ENCODE data around the gene SYNE1.
A peak's percentile ranks its signal among the peaks of the same experiment; 100 is the strongest.

The SYNE1 gene

GRCh38 chr6:152310371-152310954 is 326.7 kb downstream of the SYNE1 start:
- no peak for DNase-seq

GRCh38 chr6:152309648-152310047 is 327.5 kb downstream of the SYNE1 start:
- peak; percentile 66 for DNase-seq

DNA sequence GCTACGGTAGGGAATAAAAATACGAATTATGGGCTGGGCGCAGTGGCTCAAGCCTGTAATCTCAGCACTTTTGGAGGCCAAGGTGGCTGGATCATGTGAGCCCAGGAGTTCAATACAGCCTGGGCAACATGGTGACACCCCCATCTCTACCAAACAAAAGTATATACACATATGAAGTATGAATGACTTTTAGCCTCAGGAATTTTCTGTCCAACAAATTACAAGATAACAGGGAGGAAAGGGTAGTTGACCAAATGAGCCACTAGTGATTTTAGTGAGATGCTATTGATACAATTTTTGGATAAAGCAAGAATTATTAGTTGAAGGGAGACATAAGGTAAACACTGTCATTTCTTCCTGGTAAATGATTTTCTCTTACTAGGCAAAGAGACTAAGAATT is 328.2 kb downstream of the SYNE1 start:
- no peak for DNase-seq

GRCh38 chr6:152308306-152308705 is 328.9 kb downstream of the SYNE1 start:
- DNase-seq: no peak

- DNase-seq: no peak
Observed at GRCh38 chr6:152305672-152306071, 331.5 kb downstream of the SYNE1 start.

GRCh38 chr6:152301765-152302568 is 335.2 kb downstream of the SYNE1 start:
- DNase-seq: peak; percentile 83

DNA sequence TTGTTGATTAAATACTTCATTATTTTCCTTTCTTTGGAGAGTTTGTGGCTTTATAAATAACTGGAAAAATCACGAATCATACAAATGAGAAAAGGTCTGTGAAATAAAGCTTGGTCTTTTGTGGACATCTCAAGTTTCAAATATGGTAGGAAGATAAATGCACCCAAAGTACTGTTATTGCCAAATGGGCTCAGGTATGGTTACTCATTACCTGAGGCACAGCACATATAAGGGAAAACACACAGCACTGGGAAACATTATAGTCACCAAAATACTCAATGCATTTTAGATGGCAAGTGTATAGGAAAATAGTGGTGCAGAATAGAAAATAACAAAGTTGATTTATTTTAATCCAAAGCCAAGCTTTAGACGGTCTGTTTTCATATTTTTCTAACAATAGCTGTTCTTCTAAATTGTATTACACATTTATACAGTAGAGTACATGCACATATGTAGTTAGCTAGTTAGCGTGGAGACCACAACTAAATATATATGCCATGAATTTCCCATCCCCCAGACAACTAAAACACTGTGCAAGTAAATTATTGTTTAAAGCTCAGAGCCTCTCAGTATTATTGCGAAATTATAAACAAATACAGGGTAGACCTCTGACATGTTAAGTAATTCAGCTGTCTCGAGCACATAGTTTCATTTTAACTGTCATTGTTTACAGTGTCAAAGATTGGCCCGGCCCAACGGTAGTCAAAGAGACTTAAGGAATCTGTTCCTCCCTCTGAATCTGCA is 336.0 kb downstream of the SYNE1 start:
- no peak for DNase-seq

DNA sequence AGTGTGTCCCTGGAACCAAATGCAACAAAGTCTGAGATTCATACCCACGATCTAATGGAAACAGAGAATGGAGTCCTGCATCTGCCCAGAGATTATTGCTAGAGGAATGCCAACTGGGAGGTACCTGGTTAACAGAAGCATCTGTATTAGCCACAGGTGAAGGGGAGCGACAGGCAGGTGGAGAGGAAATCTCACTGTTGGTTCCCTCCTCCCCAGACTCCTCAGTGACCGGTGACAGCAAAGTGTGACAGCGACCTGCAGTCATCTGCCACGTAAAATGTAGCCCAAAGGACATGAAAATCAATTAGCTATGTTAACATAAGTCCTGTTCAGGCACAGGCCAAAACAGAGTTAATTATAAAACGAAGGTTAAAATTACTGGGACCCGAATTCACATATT is 336.6 kb downstream of the SYNE1 start:
- DNase-seq: no peak

- DNase-seq: no peak
Observed at GRCh38 chr6:152298848-152299735, 338.1 kb downstream of the SYNE1 start.

DNA sequence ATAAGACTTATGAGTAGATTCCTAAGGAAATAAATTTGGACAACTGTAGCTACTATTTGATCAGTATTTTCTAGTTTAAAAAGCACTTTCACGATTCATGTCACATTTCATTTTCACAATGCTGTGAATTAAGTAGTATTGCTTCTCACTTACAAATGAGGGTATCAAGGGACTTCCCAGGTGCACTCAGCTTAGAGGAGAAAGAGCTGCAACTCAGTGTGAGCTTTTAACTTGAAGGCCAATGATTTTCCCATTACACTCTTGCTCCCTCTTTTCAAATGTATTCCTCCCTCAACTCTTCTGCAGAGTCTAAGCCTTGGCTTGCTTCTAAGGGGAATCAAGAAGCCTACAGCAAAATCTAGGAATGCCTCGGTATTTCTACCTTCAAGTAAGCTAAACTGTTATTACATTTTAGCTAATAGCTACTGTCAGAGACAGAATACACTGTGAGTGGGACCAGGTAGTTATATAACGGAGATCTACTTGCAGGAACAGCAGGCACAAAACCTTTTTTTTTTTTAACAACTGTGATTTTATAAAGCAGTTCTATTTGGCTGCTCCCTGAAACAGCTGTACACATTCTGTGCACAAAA is 339.0 kb downstream of the SYNE1 start:
- DNase-seq: no peak

GRCh38 chr6:152296648-152297376 is 340.4 kb downstream of the SYNE1 start:
- no peak for DNase-seq

- DNase-seq: no peak
Observed at GRCh38 chr6:152295920-152296319, 341.2 kb downstream of the SYNE1 start.

DNA sequence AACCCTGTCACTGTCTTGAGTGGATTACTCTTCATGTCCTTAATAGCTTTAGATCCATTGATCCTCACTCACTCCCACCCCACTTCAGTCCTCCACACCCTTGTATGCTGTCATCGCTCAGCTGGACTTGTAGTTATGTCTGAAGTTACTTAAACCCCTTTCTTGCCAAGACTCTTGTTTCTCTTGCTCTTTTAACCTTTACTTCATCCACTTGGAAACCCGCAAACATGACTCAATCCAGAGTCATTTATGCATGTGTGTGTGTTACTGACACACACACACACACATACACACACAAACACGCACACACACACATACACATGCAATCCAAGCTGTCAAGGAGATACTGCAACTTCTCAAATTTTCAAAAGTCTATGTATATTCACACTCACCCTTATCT is 341.8 kb downstream of the SYNE1 start:
- no peak for DNase-seq

DNA sequence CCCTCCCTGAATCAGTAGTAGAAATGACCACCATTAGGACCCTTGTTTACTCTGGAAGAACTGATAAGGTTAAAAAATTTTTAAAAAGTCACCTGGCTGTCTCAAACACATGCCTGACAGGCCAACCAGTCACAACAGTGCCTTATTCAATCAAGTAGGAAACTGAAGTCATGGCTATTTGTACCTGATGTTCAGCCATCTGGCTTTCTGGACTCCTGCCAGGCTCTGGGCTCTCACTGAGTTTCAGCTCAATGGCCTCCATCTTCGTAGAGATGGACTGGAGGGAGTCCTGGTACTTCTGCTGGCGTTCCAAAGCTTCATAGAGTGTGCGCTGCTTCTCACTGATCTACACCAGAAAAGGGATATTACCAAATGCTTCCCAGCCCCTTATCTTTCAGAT is 343.8 kb downstream of the SYNE1 start:
- no peak for DNase-seq

DNA sequence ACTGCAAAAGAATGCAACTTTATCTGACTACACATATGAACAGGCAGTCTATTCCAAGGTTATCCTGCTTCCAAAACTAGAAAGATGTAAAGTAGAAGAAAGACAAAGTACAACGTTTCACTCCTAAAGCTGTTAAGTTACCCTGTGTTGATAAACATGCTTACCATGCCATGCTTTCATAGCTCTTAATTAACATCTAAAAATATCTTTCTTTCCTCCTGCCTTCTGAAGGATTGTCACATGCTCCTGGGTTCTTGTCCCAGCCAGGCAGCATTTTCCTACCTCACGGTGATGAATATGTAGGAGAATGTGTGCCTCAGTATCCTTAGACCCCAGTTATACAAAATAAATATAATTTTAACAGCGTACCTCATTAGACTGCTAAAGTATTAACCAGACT is 344.6 kb downstream of the SYNE1 start:
- DNase-seq: no peak

DNA sequence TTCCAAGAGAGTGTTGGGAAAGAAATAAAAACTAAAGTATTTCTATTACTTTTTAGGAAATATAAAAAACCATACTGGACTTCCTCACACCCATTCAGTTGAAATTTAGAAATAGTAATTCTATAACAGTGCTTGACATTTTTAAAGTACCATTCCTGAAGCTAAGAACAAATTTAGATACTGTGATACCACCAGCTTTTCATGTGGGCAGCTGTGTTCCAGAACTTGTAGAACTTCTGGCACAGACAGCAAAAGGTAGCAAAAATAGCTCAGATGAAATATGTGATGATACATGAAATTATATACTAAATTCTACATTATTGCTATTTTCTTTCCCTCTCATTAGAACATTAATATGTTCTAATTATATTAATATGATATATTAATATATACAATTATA is 346.5 kb downstream of the SYNE1 start:
- no peak for DNase-seq

- DNase-seq: no peak
Observed at GRCh38 chr6:152277826-152278329, 359.3 kb downstream of the SYNE1 start.

DNA sequence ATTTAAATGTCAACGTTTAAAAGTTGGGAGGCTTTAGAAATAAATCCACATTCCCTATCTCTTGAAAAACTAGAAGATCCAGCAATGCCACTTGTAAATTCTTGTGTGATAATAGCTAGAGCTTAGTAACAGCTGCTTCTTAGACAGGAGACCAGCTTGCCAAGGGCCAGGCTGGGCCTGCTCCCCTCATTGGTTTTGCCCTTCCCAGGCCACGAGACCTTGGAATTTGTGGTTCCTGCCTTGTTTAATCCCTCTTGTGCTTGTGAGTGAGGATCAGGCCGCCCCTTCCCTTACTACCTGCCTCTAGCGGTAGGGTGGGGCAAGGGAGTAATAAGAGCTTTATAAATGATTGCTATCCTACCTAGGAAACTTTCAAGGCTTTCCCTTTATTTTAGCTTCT is 363.5 kb downstream of the SYNE1 start:
- DNase-seq: no peak

GRCh38 chr6:152273002-152273401 is 364.2 kb downstream of the SYNE1 start:
- DNase-seq: no peak

- DNase-seq: no peak
Observed at GRCh38 chr6:152272486-152272885, 364.7 kb downstream of the SYNE1 start.

DNA sequence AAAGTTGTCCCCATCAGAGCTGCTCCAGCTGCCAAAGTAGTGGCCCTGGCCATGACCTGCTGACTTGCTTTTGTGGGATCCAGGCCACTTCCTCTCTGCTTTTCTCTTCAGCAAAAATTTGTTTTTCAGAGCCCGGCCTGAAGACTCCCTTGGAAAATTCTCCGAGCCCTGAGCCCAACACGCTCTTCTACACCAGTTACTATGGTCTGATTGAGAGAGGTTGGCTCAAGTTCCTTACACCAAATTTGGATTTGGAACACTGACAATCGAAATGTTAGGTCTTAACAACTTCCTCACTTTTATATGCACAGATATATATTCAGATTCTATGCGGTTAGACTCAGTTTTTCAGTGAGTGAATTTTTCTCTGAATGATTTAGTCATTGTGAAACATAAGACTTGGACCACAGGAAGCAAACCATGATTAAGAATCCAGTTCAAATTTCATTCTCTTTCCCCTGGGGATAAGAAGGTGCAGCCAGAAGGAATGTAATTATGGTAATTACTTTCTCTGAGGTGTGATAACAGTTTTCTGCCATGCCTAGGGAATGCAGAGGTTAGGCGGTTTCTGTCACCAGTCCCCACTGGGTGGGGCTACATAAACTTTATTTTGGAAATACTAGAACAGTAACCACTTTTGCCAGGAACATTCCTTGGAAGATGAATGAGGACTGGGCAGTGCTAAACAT is 365.2 kb downstream of the SYNE1 start:
- no peak for DNase-seq

Measured in activated CD4-positive, alpha-beta T cell treated with anti-CD3 and anti-CD28 coated beads, Interleukin-2, amount 50 U/mL, for 1 hour (primary cell).